ENCODE data around the gene KAZN. TPM values are rescaled to one million over a fixed set of nuclear protein-coding genes. Genes with fewer than 3 reads are reported as not detected.

KAZN gene
- polyA plus RNA-seq, 1 donor from 2014 or later: 20.6 TPM

DNA sequence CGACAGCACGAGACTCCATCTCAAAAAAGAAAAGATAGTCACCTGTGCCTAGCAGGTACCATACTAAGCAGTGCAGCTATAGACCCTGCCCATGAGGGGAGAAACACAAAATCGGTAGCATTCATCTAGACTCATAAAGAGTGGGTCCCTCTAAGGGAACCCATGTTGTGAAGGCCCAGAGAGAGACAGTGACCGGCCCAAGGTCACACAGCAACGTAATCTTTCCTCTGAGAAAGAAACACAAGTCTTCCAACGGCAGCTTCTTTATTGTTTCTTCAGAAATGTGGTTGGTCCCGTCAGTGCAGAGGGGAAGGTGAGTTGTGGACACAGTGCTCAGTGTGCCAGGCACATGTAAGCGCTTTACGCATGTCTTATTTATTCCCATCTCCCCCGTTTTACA is 356.4 kb downstream of the KAZN start:
- no peaks in the 10 kb centered on the region for H3K27me3 ChIP-seq (ENCODE audit: insufficient read depth, low read depth, low read length)
- no peaks in the 10 kb centered on the region for H3F3A ChIP-seq (ENCODE audit: insufficient read depth, low read length, poor library complexity, severe bottlenecking)
- H3K4me3 ChIP-seq (ENCODE audit: low read length): no peak overlapping the region
- H3K9ac ChIP-seq (ENCODE audit: low read length): no peak overlapping the region
- no peaks in the 10 kb centered on the region for H3K79me2 ChIP-seq (replicated peaks; ENCODE audit: insufficient read depth, low read length)
- H3K9me2 ChIP-seq (ENCODE audit: insufficient read depth, low read length): no peaks in the 10 kb centered on the region
- H3K27ac ChIP-seq (ENCODE audit: low read length): no peak overlapping the region
- TF ChIP-seq RAD21 (conservative IDR thresholded peaks at IDR 0.05): no peak
- TF ChIP-seq, protein P1, sequence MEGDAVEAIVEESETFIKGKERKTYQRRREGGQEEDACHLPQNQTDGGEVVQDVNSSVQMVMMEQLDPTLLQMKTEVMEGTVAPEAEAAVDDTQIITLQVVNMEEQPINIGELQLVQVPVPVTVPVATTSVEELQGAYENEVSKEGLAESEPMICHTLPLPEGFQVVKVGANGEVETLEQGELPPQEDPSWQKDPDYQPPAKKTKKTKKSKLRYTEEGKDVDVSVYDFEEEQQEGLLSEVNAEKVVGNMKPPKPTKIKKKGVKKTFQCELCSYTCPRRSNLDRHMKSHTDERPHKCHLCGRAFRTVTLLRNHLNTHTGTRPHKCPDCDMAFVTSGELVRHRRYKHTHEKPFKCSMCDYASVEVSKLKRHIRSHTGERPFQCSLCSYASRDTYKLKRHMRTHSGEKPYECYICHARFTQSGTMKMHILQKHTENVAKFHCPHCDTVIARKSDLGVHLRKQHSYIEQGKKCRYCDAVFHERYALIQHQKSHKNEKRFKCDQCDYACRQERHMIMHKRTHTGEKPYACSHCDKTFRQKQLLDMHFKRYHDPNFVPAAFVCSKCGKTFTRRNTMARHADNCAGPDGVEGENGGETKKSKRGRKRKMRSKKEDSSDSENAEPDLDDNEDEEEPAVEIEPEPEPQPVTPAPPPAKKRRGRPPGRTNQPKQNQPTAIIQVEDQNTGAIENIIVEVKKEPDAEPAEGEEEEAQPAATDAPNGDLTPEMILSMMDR (IDR thresholded peaks at IDR 0.05; ENCODE audit: poor library complexity, severe bottlenecking): no peak
- TF ChIP-seq EZH2 (IDR thresholded peaks at IDR 0.05; ENCODE audit: borderline replicate concordance, insufficient read depth, low read length, poor library complexity, severe bottlenecking): no peak
- no peak for TF ChIP-seq MXI1 (conservative IDR thresholded peaks at IDR 0.05; ENCODE audit: poor library complexity, severe bottlenecking)
- TF ChIP-seq SMC3 (conservative IDR thresholded peaks at IDR 0.05; ENCODE audit: poor library complexity): no peak
- TF ChIP-seq, protein P2, sequence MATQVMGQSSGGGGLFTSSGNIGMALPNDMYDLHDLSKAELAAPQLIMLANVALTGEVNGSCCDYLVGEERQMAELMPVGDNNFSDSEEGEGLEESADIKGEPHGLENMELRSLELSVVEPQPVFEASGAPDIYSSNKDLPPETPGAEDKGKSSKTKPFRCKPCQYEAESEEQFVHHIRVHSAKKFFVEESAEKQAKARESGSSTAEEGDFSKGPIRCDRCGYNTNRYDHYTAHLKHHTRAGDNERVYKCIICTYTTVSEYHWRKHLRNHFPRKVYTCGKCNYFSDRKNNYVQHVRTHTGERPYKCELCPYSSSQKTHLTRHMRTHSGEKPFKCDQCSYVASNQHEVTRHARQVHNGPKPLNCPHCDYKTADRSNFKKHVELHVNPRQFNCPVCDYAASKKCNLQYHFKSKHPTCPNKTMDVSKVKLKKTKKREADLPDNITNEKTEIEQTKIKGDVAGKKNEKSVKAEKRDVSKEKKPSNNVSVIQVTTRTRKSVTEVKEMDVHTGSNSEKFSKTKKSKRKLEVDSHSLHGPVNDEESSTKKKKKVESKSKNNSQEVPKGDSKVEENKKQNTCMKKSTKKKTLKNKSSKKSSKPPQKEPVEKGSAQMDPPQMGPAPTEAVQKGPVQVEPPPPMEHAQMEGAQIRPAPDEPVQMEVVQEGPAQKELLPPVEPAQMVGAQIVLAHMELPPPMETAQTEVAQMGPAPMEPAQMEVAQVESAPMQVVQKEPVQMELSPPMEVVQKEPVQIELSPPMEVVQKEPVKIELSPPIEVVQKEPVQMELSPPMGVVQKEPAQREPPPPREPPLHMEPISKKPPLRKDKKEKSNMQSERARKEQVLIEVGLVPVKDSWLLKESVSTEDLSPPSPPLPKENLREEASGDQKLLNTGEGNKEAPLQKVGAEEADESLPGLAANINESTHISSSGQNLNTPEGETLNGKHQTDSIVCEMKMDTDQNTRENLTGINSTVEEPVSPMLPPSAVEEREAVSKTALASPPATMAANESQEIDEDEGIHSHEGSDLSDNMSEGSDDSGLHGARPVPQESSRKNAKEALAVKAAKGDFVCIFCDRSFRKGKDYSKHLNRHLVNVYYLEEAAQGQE (IDR thresholded peaks at IDR 0.05; ENCODE audit: borderline replicate concordance): no peak
- TF ChIP-seq TAF1 (IDR thresholded peaks at IDR 0.05; ENCODE audit: low read depth): no peak
- TF ChIP-seq EP300 (conservative IDR thresholded peaks at IDR 0.05; ENCODE audit: poor library complexity, severe bottlenecking): no peak
- no peak for TF ChIP-seq POLR2AphosphoS5 (IDR thresholded peaks at IDR 0.05)
- no peaks in the 10 kb centered on the region for H3K9me3 ChIP-seq (ENCODE audit: low read length)
- H3K4me2 ChIP-seq (ENCODE audit: low read length): no peak overlapping the region
- H3K36me3 ChIP-seq (ENCODE audit: insufficient read depth, low read length): no peaks in the 10 kb centered on the region
- H4K20me1 ChIP-seq (ENCODE audit: insufficient read depth): no peaks in the 10 kb centered on the region
- no peak overlapping the region for H2AFZ ChIP-seq (ENCODE audit: low read depth, low read length)

DNA sequence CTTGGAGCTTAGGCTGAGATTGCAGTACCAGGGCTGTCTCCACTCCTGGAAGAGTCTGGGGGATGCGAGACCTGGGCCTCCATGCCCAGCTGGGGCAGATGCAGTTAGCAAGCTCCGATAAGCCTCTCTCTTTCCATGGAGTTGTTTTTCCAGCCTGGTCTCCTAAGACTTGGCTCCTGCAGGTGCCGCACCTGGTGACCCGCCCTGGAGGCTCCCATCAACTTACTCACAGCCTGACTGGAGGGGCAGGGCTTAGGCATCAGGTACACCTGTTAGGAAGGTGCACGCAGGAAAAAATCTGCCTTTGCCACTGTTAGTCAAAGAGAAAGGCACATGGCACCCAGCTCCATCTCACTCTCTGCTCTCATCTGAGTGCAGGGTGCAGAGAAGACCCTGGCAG is 356.9 kb downstream of the KAZN start:
- no peaks in the 10 kb centered on the region for H3F3A ChIP-seq (ENCODE audit: insufficient read depth, low read length, poor library complexity, severe bottlenecking)
- H3K36me3 ChIP-seq (ENCODE audit: insufficient read depth, low read length): no peaks in the 10 kb centered on the region
- no peak overlapping the region for H3K27ac ChIP-seq (ENCODE audit: low read length)
- TF ChIP-seq SMC3 (conservative IDR thresholded peaks at IDR 0.05; ENCODE audit: poor library complexity): no peak
- TF ChIP-seq MXI1 (conservative IDR thresholded peaks at IDR 0.05; ENCODE audit: poor library complexity, severe bottlenecking): no peak
- TF ChIP-seq POLR2AphosphoS5 (IDR thresholded peaks at IDR 0.05): no peak
- no peak for TF ChIP-seq TAF1 (IDR thresholded peaks at IDR 0.05; ENCODE audit: low read depth)
- no peak for TF ChIP-seq EZH2 (IDR thresholded peaks at IDR 0.05; ENCODE audit: borderline replicate concordance, insufficient read depth, low read length, poor library complexity, severe bottlenecking)
- no peak for TF ChIP-seq RAD21 (conservative IDR thresholded peaks at IDR 0.05)
- TF ChIP-seq, protein P2 (IDR thresholded peaks at IDR 0.05; ENCODE audit: borderline replicate concordance): no peak
- TF ChIP-seq EP300 (conservative IDR thresholded peaks at IDR 0.05; ENCODE audit: poor library complexity, severe bottlenecking): no peak
- TF ChIP-seq, protein P1 (IDR thresholded peaks at IDR 0.05; ENCODE audit: poor library complexity, severe bottlenecking): no peak
- no peaks in the 10 kb centered on the region for H3K79me2 ChIP-seq (replicated peaks; ENCODE audit: insufficient read depth, low read length)
- H3K9me3 ChIP-seq (ENCODE audit: low read length): no peaks in the 10 kb centered on the region
- H3K9ac ChIP-seq (ENCODE audit: low read length): no peak overlapping the region
- H2AFZ ChIP-seq (ENCODE audit: low read depth, low read length): no peak overlapping the region
- no peaks in the 10 kb centered on the region for H3K9me2 ChIP-seq (ENCODE audit: insufficient read depth, low read length)
- no peak overlapping the region for H3K4me3 ChIP-seq (ENCODE audit: low read length)
- no peaks in the 10 kb centered on the region for H3K27me3 ChIP-seq (ENCODE audit: insufficient read depth, low read depth, low read length)
- H3K4me2 ChIP-seq (ENCODE audit: low read length): no peak overlapping the region
- H4K20me1 ChIP-seq (ENCODE audit: insufficient read depth): no peaks in the 10 kb centered on the region
